HG02588 (cell line): Measurements from ENCODE around the gene FCHO2.
A peak's percentile ranks its signal among the peaks of the same experiment; 100 is the strongest.
"Not testable (repeated sequence)": the region's sequence is repeated elsewhere in the genome, so short reads cannot be mapped to it uniquely, and the experiment has no call there.

Experiments
- ATAC-seq: cut with Tn5 transposase; IDR thresholded peaks from one replicate; pipeline ENCODE4 v1.9.1; 2021; ENCODE audit warnings: mild to moderate bottlenecking, moderate library complexity; ENCODE audit not compliant: unreplicated experiment

FCHO2 gene

GRCh38 chr5:72956324-72957140, 691 bp downstream of the FCHO2 start:
- ATAC-seq = peak; percentile 37

- ATAC-seq = no peak
Observed at GRCh38 chr5:72957337-72957736, 1.5 kb downstream of the FCHO2 start.

GRCh38 chr5:72959257-72959656, 3.4 kb downstream of the FCHO2 start:
- no peak for ATAC-seq

- ATAC-seq = not testable (repeated sequence)
Observed at GRCh38 chr5:72974481-72974880, 18.6 kb downstream of the FCHO2 start.

- ATAC-seq = not testable (repeated sequence)
Observed at GRCh38 chr5:72976810-72977209, 21.0 kb downstream of the FCHO2 start.

GRCh38 chr5:72985719-72986118, 29.9 kb downstream of the FCHO2 start:
- no peak for ATAC-seq

GRCh38 chr5:72988769-72989168, 32.9 kb downstream of the FCHO2 start:
- ATAC-seq = no peak

GRCh38 chr5:72991394-72991793, 35.6 kb downstream of the FCHO2 start:
- ATAC-seq = no peak

GRCh38 chr5:72994578-72994977, 38.7 kb downstream of the FCHO2 start:
- ATAC-seq = no peak

GRCh38 chr5:72996632-72997031, 40.8 kb downstream of the FCHO2 start:
- ATAC-seq = no peak

GRCh38 chr5:72999916-73000315, 44.1 kb downstream of the FCHO2 start:
- no peak for ATAC-seq

- ATAC-seq = no peak
Observed at GRCh38 chr5:73005886-73006285, 50.0 kb downstream of the FCHO2 start.

GRCh38 chr5:73007051-73007450, 51.2 kb downstream of the FCHO2 start:
- ATAC-seq = no peak

- no peak for ATAC-seq
Observed at GRCh38 chr5:73008831-73009230, 53.0 kb downstream of the FCHO2 start.

- not testable (repeated sequence) for ATAC-seq
Observed at GRCh38 chr5:73011612-73012011, 55.8 kb downstream of the FCHO2 start.

- no peak for ATAC-seq
Observed at GRCh38 chr5:73018892-73019291, 63.1 kb downstream of the FCHO2 start.

- ATAC-seq = no peak
Observed at GRCh38 chr5:73019766-73020165, 63.9 kb downstream of the FCHO2 start.

- no peak for ATAC-seq
Observed at GRCh38 chr5:73022471-73023169, 66.8 kb downstream of the FCHO2 start.

GRCh38 chr5:73024946-73025544, 69.2 kb downstream of the FCHO2 start:
- ATAC-seq = not testable (repeated sequence)

- no peak for ATAC-seq
Observed at GRCh38 chr5:73027361-73027760, 71.5 kb downstream of the FCHO2 start.

GRCh38 chr5:73027816-73028215, 72.0 kb downstream of the FCHO2 start:
- ATAC-seq = no peak
